GM19023 (cell line): ENCODE results near the gene MMP24.
"Not testable (repeated sequence)": the region's sequence is repeated elsewhere in the genome, so short reads cannot be mapped to it uniquely, and the experiment has no call there.

Experiments used
- ATAC-seq: cut with Tn5 transposase; IDR thresholded peaks from one replicate; pipeline ENCODE4 v1.9.1; 2021; ENCODE audit warnings: mild to moderate bottlenecking, moderate library complexity; ENCODE audit not compliant: unreplicated experiment

The MMP24 gene

GRCh38 chr20:35305682-35306556 is 79.4 kb downstream of the MMP24 start:
- ATAC-seq: no peak

- no peak for ATAC-seq
Measured at GRCh38 chr20:35306931-35307517, 80.5 kb downstream of the MMP24 start.

GRCh38 chr20:35307666-35308653 is 81.5 kb downstream of the MMP24 start:
- ATAC-seq: no peak

- no peak for ATAC-seq
Measured at GRCh38 chr20:35311409-35311808, 84.9 kb downstream of the MMP24 start.

- no peak for ATAC-seq
Measured at GRCh38 chr20:35311822-35312221, 85.3 kb downstream of the MMP24 start.

GRCh38 chr20:35312318-35312717 is 85.8 kb downstream of the MMP24 start:
- ATAC-seq: no peak

GRCh38 chr20:35314816-35315631 is 88.5 kb downstream of the MMP24 start:
- no peak for ATAC-seq

GRCh38 chr20:35315632-35316020 is 89.1 kb downstream of the MMP24 start:
- ATAC-seq: not testable (repeated sequence)

- no peak for ATAC-seq
Measured at GRCh38 chr20:35316086-35316485, 89.6 kb downstream of the MMP24 start.

- no peak for ATAC-seq
Measured at GRCh38 chr20:35317416-35318210, 91.1 kb downstream of the MMP24 start.

- no peak for ATAC-seq
Measured at GRCh38 chr20:35318502-35319157, 92.1 kb downstream of the MMP24 start.

- no peak for ATAC-seq
Measured at GRCh38 chr20:35319192-35319870, 92.8 kb downstream of the MMP24 start.

GRCh38 chr20:35319871-35320197 is 93.3 kb downstream of the MMP24 start:
- ATAC-seq: no peak

GRCh38 chr20:35320396-35321126 is 94.1 kb downstream of the MMP24 start:
- no peak for ATAC-seq

GRCh38 chr20:35325401-35325800 is 98.9 kb downstream of the MMP24 start:
- ATAC-seq: no peak

GRCh38 chr20:35326021-35326739 is 99.7 kb downstream of the MMP24 start:
- no peak for ATAC-seq
